NCI-H1417 (cell line): ENCODE data around the gene VDR.

Experiments used
- DNase-seq, 3 experiments: peaks; one replicate each; lab custom pipeline; 2025; lab: John Stamatoyannopoulos, UW

VDR gene

GRCh38 chr12:47795121-47795813, 109.5 kb downstream of the VDR start:
- no peak for DNase-seq

- DNase-seq = no peak
These were observed 110.1 kb downstream of the VDR start for GRCh38 chr12:47794679-47795078.

GRCh38 chr12:47793015-47793681, 111.6 kb downstream of the VDR start:
- no peak for DNase-seq

DNA sequence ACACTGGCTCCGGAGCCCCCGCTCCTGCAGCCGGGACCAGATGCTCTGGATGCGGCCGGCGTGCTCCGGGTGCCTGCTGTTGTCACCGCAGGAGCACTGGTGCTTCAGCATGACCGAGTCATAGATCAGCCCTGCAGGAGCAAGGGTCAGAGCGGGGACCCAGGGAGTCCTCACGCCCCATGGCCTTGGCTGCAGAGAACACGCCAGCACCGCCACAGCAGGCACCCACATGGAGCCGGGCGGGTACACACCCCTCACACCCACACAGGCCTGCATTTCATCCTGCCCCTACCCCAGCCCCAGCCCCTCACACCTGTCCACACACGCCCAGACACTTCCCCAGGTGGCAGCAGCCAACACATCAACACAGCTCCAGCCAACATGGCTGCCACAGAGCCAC, 112.9 kb downstream of the VDR start:
- no peak for DNase-seq
